ENCODE data around the gene SLC9A7. TPM values are rescaled to one million over a fixed set of nuclear protein-coding genes. Genes with fewer than 3 reads are reported as not detected.

Gene SLC9A7
- total and polyA plus RNA-seq, 12 donors = 2.3 to 22.8 (median 12.4) TPM

DNA sequence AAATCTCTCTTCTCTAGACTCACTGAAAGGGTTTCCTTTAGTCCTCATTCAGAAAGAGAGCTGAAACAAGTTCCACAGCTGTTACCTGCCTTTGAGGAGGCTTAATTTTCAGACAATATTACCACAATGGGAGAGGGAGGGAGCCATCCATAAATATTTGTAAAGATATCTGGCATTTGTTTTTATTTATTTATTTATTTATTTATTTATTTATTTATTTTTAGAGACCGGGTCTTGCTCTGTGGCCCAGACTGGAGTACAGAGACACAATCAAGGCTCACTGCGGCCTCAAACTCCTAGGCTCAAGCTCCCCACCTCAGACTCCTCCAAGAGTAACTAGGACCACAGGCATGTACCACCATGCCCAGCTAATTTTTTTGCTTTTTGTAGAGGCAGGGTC, 80.7 kb downstream of the SLC9A7 start:
- Histone ChIP-seq H3K4me3 (no peak overlapping the region), H3K27me3 (peaks cover 3% of the 10 kb centered on the region), H3K4me1 (replicated peaks in 1 of 2) (no peaks in the 10 kb centered on the region), H3K36me3 (replicated peaks in 1 of 2) (no peaks in the 10 kb centered on the region), H3K27ac (no peak overlapping the region), H3K9me3 (replicated peaks in 1 of 3) (no peaks in the 10 kb centered on the region)
- no peak for TF ChIP-seq POLR2A (IDR thresholded peaks at IDR 0.05)
- TF ChIP-seq, protein P1, sequence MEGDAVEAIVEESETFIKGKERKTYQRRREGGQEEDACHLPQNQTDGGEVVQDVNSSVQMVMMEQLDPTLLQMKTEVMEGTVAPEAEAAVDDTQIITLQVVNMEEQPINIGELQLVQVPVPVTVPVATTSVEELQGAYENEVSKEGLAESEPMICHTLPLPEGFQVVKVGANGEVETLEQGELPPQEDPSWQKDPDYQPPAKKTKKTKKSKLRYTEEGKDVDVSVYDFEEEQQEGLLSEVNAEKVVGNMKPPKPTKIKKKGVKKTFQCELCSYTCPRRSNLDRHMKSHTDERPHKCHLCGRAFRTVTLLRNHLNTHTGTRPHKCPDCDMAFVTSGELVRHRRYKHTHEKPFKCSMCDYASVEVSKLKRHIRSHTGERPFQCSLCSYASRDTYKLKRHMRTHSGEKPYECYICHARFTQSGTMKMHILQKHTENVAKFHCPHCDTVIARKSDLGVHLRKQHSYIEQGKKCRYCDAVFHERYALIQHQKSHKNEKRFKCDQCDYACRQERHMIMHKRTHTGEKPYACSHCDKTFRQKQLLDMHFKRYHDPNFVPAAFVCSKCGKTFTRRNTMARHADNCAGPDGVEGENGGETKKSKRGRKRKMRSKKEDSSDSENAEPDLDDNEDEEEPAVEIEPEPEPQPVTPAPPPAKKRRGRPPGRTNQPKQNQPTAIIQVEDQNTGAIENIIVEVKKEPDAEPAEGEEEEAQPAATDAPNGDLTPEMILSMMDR (IDR thresholded peaks at IDR 0.05) = no peak
- intact Hi-C loops (cut with DNase I) = no loop called here
- 92 to 100% (median 97%) methylated on average over 2 of the region's 2 CpGs for WGBS, 4 donors
- DNase-seq = no peak

DNA sequence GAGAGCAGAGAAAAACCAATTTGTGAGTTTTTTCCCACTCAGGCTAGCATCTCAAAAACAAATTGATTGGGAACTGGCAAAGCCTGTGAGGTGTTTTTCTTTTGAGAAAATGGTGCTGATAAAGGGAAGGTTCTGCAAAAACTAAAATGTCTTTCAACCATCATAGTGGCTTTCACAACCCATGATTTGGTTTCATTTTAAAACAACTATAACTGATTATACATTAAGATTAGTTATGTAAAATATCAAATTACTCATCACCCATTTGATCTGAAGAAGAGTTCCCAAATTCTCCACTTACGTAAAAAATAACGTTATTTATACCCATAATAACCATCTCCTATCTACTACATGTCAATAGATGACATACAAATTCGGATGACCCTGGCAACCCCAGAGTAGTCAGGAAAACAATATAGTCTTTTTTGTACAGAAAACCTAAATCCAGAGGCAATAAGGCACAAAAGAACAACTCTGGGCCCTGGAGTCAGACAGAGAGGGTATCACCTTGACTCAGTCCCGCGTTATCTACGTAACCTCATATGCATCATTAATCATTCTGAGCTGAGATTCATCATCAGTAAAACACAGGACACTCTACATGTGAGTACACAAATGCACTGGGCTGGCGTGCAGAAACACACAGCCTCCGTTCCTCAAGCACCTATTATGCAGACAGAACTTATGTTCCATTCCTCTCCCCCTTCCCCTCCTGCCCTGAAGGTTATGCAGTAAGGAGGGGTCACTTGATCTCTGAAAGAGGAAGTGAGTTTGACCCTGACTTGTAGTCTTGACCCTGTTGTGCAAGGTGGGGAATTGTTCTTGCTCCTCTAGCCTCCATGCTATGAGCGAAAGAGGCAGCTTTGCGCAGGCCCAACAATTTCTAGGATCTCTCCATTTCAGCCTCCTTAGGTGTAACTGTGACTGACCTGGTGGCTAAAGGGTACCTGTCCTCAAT, 82.2 kb downstream of the SLC9A7 start:
- H3K36me3 ChIP-seq (replicated peaks in 1 of 2) = no peaks in the 10 kb centered on the region
- no peaks in the 10 kb centered on the region for H3K4me1 ChIP-seq (replicated peaks in 1 of 2)
- intact Hi-C loops (cut with DNase I) = no loop called here
- H3K4me3 ChIP-seq = no peak overlapping the region
- H3K9me3 ChIP-seq (replicated peaks in 1 of 3) = no peaks in the 10 kb centered on the region
- no peak for DNase-seq
- H3K27me3 ChIP-seq = peaks cover 3% of the 10 kb centered on the region
- 72 to 85% (median 79%) methylated on average over 10 of the region's 10 CpGs for WGBS, 4 donors
- H3K27ac ChIP-seq = no peak overlapping the region
- no peak for TF ChIP-seq POLR2A (IDR thresholded peaks at IDR 0.05)
- TF ChIP-seq, protein P1 (IDR thresholded peaks at IDR 0.05) = no peak

DNA sequence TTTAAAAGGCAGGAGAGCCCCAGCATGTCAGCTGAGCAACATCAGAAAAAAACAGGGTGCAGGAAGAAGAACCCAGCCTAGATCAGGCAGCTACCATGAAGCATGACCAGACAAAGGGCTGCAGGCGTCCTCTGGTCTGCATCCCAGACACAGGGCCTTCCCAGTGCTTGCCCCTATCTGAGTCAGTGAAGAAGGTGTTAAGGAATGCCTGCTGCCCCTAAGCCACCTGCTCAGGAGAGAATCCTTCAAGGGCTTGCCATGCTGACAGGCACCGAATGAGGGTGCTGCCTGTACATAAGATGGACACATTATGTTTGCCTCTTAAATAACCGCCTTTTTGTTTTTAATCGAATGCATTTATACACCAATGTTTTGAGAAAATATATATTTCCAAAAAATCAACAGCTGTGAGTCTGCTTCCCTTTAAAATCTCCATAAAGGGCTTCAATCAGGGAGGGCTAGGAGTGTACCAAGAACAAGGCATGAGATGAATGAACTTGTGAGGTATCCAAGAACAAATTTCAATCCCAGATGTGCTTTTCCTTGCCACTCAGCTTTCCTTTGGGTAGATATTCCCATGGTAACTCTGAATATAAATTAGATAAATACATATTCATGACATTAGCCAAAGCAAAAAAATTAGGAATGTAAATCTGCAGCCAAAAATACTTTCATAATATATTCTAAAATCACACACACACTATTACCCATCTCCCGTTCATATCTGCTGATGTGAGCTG, 85.1 kb downstream of the SLC9A7 start:
- TF ChIP-seq, protein P1 (IDR thresholded peaks at IDR 0.05) = no peak
- no peak for TF ChIP-seq POLR2A (IDR thresholded peaks at IDR 0.05)
- WGBS, 4 donors = 75 to 100% (median 87%) methylated on average over 5 of the region's 5 CpGs
- H3K36me3 ChIP-seq (replicated peaks in 1 of 2) = no peaks in the 10 kb centered on the region
- H3K9me3 ChIP-seq (replicated peaks in 1 of 3) = no peaks in the 10 kb centered on the region
- no peak overlapping the region for H3K27ac ChIP-seq
- H3K27me3 ChIP-seq = no peaks in the 10 kb centered on the region
- intact Hi-C loops (cut with DNase I) = no loop called here
- no peaks in the 10 kb centered on the region for H3K4me1 ChIP-seq (replicated peaks in 1 of 2)
- DNase-seq = no peak
- H3K4me3 ChIP-seq = no peak overlapping the region

DNA sequence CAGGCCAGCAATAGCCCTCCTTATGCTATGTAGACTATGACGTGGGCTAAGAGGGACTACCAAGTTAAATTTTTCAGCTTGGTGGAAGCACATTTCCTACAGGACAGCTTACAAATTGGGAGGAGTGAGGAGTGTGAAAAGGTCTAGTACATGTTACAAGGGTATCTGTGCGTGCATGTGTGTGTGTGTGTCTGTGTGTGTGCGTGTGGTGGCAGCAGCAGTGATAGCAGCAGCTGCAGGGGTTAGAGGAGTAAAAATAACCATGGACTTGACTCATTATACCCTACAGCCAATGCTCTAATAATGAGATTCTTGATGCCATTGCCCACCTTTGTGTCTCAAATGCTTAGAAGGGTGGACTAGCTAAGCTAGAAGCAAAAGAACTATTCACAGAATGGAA, 88.6 kb downstream of the SLC9A7 start:
- Histone ChIP-seq H3K36me3 (replicated peaks in 1 of 2) (no peaks in the 10 kb centered on the region), H3K4me3 (no peak overlapping the region), H3K4me1 (replicated peaks in 1 of 2) (no peaks in the 10 kb centered on the region), H3K27me3 (no peaks in the 10 kb centered on the region), H3K27ac (no peak overlapping the region), H3K9me3 (replicated peaks in 1 of 3) (no peaks in the 10 kb centered on the region)
- intact Hi-C loops (cut with DNase I) = no loop called here
- DNase-seq = no peak
- TF ChIP-seq, protein P1 (IDR thresholded peaks at IDR 0.05) = no peak
- TF ChIP-seq POLR2A (IDR thresholded peaks at IDR 0.05) = no peak
- WGBS, 4 donors = 66 to 100% (median 79%) methylated on average over 1 to 3 of the region's 3 CpGs

Measured in adrenal gland (tissue), 12 donors.